ENCODE data around the gene NACAD.
"Not testable (repeated sequence)": the region's sequence is repeated elsewhere in the genome, so short reads cannot be mapped to it uniquely, and the experiment has no call there.

The NACAD gene

GRCh38 chr7:45117582-45117981 lies 28.8 kb upstream of the NACAD start:
- no peaks in the 10 kb centered on the region for H3K9me2 ChIP-seq (ENCODE audit: low read depth, low read length)
- H3K36me3 ChIP-seq (ENCODE audit: insufficient read depth, low read length) = no peaks in the 10 kb centered on the region
- H3F3A ChIP-seq (ENCODE audit: insufficient read depth, low read length) = peaks cover 5% of the 10 kb centered on the region; the same call in 1 of the 2 replicates
- H3K79me2 ChIP-seq (ENCODE audit: insufficient read depth, low read length) = no peaks in the 10 kb centered on the region
- H3K9me3 ChIP-seq (ENCODE audit: low read length) = no peaks in the 10 kb centered on the region
- H3K27me3 ChIP-seq (ENCODE audit: insufficient read depth, low read length) = peaks cover 15% of the 10 kb centered on the region; the same call in 1 of the 2 replicates
- no peak overlapping the region for H2AFZ ChIP-seq (ENCODE audit: low read length)
- H3K4me1 ChIP-seq (ENCODE audit: insufficient read depth, low read length, severe bottlenecking) = peaks cover 3% of the 10 kb centered on the region
- no peaks in the 10 kb centered on the region for H4K20me1 ChIP-seq (ENCODE audit: insufficient read depth, low read length)
- H3K9ac ChIP-seq (ENCODE audit: low read length) = no peak overlapping the region
- TF ChIP-seq CTCF (IDR thresholded peaks at IDR 0.05; ENCODE audit: low read length) (no peak), EZH2 (IDR thresholded peaks at IDR 0.05; ENCODE audit: borderline replicate concordance, low read length) (no peak)
- H3K4me2 ChIP-seq (ENCODE audit: low read length) = no peak overlapping the region
- no peak overlapping the region for H3K27ac ChIP-seq (ENCODE audit: low read depth, low read length, poor library complexity, severe bottlenecking)
- no peak overlapping the region for H3K4me3 ChIP-seq (ENCODE audit: low read depth, low read length, poor library complexity, severe bottlenecking)

- Histone ChIP-seq H3K27me3 (ENCODE audit: insufficient read depth, low read length) (peaks cover 15% of the 10 kb centered on the region; the same call in 1 of the 2 replicates), H4K20me1 (ENCODE audit: insufficient read depth, low read length) (no peaks in the 10 kb centered on the region), H3K9ac (ENCODE audit: low read length) (no peak overlapping the region), H3K27ac (ENCODE audit: low read depth, low read length, poor library complexity, severe bottlenecking) (no peak overlapping the region), H2AFZ (ENCODE audit: low read length) (no peak overlapping the region), H3K9me3 (ENCODE audit: low read length) (no peaks in the 10 kb centered on the region), H3F3A (ENCODE audit: insufficient read depth, low read length) (peaks cover 5% of the 10 kb centered on the region; the same call in 1 of the 2 replicates), H3K4me2 (ENCODE audit: low read length) (no peak overlapping the region), H3K9me2 (ENCODE audit: low read depth, low read length) (no peaks in the 10 kb centered on the region), H3K4me1 (ENCODE audit: insufficient read depth, low read length, severe bottlenecking) (peaks cover 9% of the 10 kb centered on the region), H3K79me2 (ENCODE audit: insufficient read depth, low read length) (peaks cover 3% of the 10 kb centered on the region), H3K36me3 (ENCODE audit: insufficient read depth, low read length) (no peaks in the 10 kb centered on the region), H3K4me3 (ENCODE audit: low read depth, low read length, poor library complexity, severe bottlenecking) (no peak overlapping the region)
- TF ChIP-seq CTCF (IDR thresholded peaks at IDR 0.05; ENCODE audit: low read length) = no peak
- no peak for TF ChIP-seq EZH2 (IDR thresholded peaks at IDR 0.05; ENCODE audit: borderline replicate concordance, low read length)
Measured at GRCh38 chr7:45116048-45116447, 27.3 kb upstream of the NACAD start.

GRCh38 chr7:45114926-45115325 lies 26.2 kb upstream of the NACAD start:
- peaks cover 3% of the 10 kb centered on the region; the same call in 1 of the 2 replicates for H3K36me3 ChIP-seq (ENCODE audit: insufficient read depth, low read length)
- H2AFZ ChIP-seq (ENCODE audit: low read length) = no peak overlapping the region
- H3K27me3 ChIP-seq (ENCODE audit: insufficient read depth, low read length) = peaks cover 15% of the 10 kb centered on the region; the same call in 1 of the 2 replicates
- no peaks in the 10 kb centered on the region for H4K20me1 ChIP-seq (ENCODE audit: insufficient read depth, low read length)
- H3F3A ChIP-seq (ENCODE audit: insufficient read depth, low read length) = peaks cover 5% of the 10 kb centered on the region; the same call in 1 of the 2 replicates
- H3K4me1 ChIP-seq (ENCODE audit: insufficient read depth, low read length, severe bottlenecking) = peaks cover 17% of the 10 kb centered on the region
- no peak overlapping the region for H3K4me3 ChIP-seq (ENCODE audit: low read depth, low read length, poor library complexity, severe bottlenecking)
- peaks cover 14% of the 10 kb centered on the region for H3K79me2 ChIP-seq (ENCODE audit: insufficient read depth, low read length)
- H3K9ac ChIP-seq (ENCODE audit: low read length) = no peak overlapping the region
- no peaks in the 10 kb centered on the region for H3K9me2 ChIP-seq (ENCODE audit: low read depth, low read length)
- no peak overlapping the region for H3K27ac ChIP-seq (ENCODE audit: low read depth, low read length, poor library complexity, severe bottlenecking)
- TF ChIP-seq CTCF (IDR thresholded peaks at IDR 0.05; ENCODE audit: low read length) = no peak
- no peak for TF ChIP-seq EZH2 (IDR thresholded peaks at IDR 0.05; ENCODE audit: borderline replicate concordance, low read length)
- H3K4me2 ChIP-seq (ENCODE audit: low read length) = no peak overlapping the region
- H3K9me3 ChIP-seq (ENCODE audit: low read length) = no peaks in the 10 kb centered on the region

GRCh38 chr7:45114257-45114656 lies 25.5 kb upstream of the NACAD start:
- peaks cover 15% of the 10 kb centered on the region; the same call in 1 of the 2 replicates for H3K27me3 ChIP-seq (ENCODE audit: insufficient read depth, low read length)

More at GRCh38 chr7:45114257-45114656, 25.5 kb upstream of the NACAD start:
- Histone ChIP-seq H3K4me1 (ENCODE audit: insufficient read depth, low read length, severe bottlenecking) (peaks cover 24% of the 10 kb centered on the region), H3K79me2 (ENCODE audit: insufficient read depth, low read length) (peaks cover 21% of the 10 kb centered on the region)
- H4K20me1 ChIP-seq (ENCODE audit: insufficient read depth, low read length); H3K27ac ChIP-seq (ENCODE audit: low read depth, low read length, poor library complexity, severe bottlenecking); H2AFZ ChIP-seq (ENCODE audit: low read length); H3K4me2 ChIP-seq (ENCODE audit: low read length); H3K4me3 ChIP-seq (ENCODE audit: low read depth, low read length, poor library complexity, severe bottlenecking); H3K9me2 ChIP-seq (ENCODE audit: low read depth, low read length); H3K9ac ChIP-seq (ENCODE audit: low read length); H3K9me3 ChIP-seq (ENCODE audit: low read length); H3K36me3 ChIP-seq (ENCODE audit: insufficient read depth, low read length); H3F3A ChIP-seq (ENCODE audit: insufficient read depth, low read length): not testable (repeated sequence)

All from OCI-LY1 (cell line).